Measurements from ENCODE around the gene ARHGAP31.
"Not testable (repeated sequence)": the region's sequence is repeated elsewhere in the genome, so short reads cannot be mapped to it uniquely, and the experiment has no call there.

ARHGAP31 gene

GRCh38 chr3:119330858-119331257, 36.7 kb downstream of the ARHGAP31 start:
- H3K4me3 ChIP-seq (replicated peaks; ENCODE audit: insufficient read depth, low read length): no peak overlapping the region
- no peak for DNase-seq (ENCODE audit: low read depth in 1 of 2, low spot score in 1 of 2)

GRCh38 chr3:119331661-119332060, 37.5 kb downstream of the ARHGAP31 start:
- DNase-seq (ENCODE audit: low read depth in 1 of 2, low spot score in 1 of 2): no peak
- no peaks in the 10 kb centered on the region for H3K27me3 ChIP-seq (ENCODE audit: insufficient read depth, poor library complexity, severe bottlenecking)
- TF ChIP-seq SPI1 (IDR thresholded peaks at IDR 0.05; ENCODE audit: borderline replicate concordance, low read depth) (no peak), REST (IDR thresholded peaks at IDR 0.05; ENCODE audit: insufficient replicate concordance, low read depth) (no peak), POLR2AphosphoS5 (IDR thresholded peaks at IDR 0.05; ENCODE audit: low read depth) (no peak)
- H3K4me3 ChIP-seq (replicated peaks; ENCODE audit: insufficient read depth, low read length): no peak overlapping the region
- no peak overlapping the region for H3K27ac ChIP-seq (replicated peaks)

More at GRCh38 chr3:119330858-119331257, 36.7 kb downstream of the ARHGAP31 start:
- Histone ChIP-seq H3K27ac (replicated peaks) (no peak overlapping the region), H3K27me3 (ENCODE audit: insufficient read depth, poor library complexity, severe bottlenecking) (no peaks in the 10 kb centered on the region)
- no peak for TF ChIP-seq GABPA (IDR thresholded peaks at IDR 0.05; ENCODE audit: low read depth)
- no peak for TF ChIP-seq SPI1 (IDR thresholded peaks at IDR 0.05; ENCODE audit: borderline replicate concordance, low read depth)
- no peak for TF ChIP-seq REST (IDR thresholded peaks at IDR 0.05; ENCODE audit: insufficient replicate concordance, low read depth)

GRCh38 chr3:119333773-119334509, 39.8 kb downstream of the ARHGAP31 start:
- no peak overlapping the region for H3K4me3 ChIP-seq (replicated peaks; ENCODE audit: insufficient read depth, low read length)
- TF ChIP-seq POLR2AphosphoS5 (IDR thresholded peaks at IDR 0.05; ENCODE audit: low read depth) (no peak), REST (IDR thresholded peaks at IDR 0.05; ENCODE audit: insufficient replicate concordance, low read depth) (no peak), GABPA (IDR thresholded peaks at IDR 0.05; ENCODE audit: low read depth) (no peak), SPI1 (IDR thresholded peaks at IDR 0.05; ENCODE audit: borderline replicate concordance, low read depth) (no peak), CTCF (IDR thresholded peaks at IDR 0.05; ENCODE audit: insufficient read depth, low read length) (no peak)
- no peaks in the 10 kb centered on the region for H3K27me3 ChIP-seq (ENCODE audit: insufficient read depth, poor library complexity, severe bottlenecking)
- H3K27ac ChIP-seq (replicated peaks): no peak overlapping the region
- no peak for DNase-seq (ENCODE audit: low read depth in 1 of 2, low spot score in 1 of 2)

- TF ChIP-seq GABPA (IDR thresholded peaks at IDR 0.05; ENCODE audit: low read depth) (no peak), REST (IDR thresholded peaks at IDR 0.05; ENCODE audit: insufficient replicate concordance, low read depth) (no peak), SPI1 (IDR thresholded peaks at IDR 0.05; ENCODE audit: borderline replicate concordance, low read depth) (no peak), CTCF (IDR thresholded peaks at IDR 0.05; ENCODE audit: insufficient read depth, low read length) (no peak), POLR2AphosphoS5 (IDR thresholded peaks at IDR 0.05; ENCODE audit: low read depth) (no peak)
- DNase-seq (ENCODE audit: low read depth in 1 of 2, low spot score in 1 of 2): no peak
- H3K27ac ChIP-seq (replicated peaks): no peak overlapping the region
- no peak overlapping the region for H3K4me3 ChIP-seq (replicated peaks; ENCODE audit: insufficient read depth, low read length)
- no peaks in the 10 kb centered on the region for H3K27me3 ChIP-seq (ENCODE audit: insufficient read depth, poor library complexity, severe bottlenecking)
Observed at GRCh38 chr3:119336823-119337222, 42.6 kb downstream of the ARHGAP31 start.

GRCh38 chr3:119337407-119337806, 43.2 kb downstream of the ARHGAP31 start:
- not testable (repeated sequence) for H3K27me3 ChIP-seq (ENCODE audit: insufficient read depth, poor library complexity, severe bottlenecking); DNase-seq (ENCODE audit: low read depth in 1 of 2, low spot score in 1 of 2); H3K27ac ChIP-seq (replicated peaks); H3K4me3 ChIP-seq (replicated peaks; ENCODE audit: insufficient read depth, low read length)
